ENCODE data around the gene WDR70.
"Not testable (repeated sequence)": the region's sequence is repeated elsewhere in the genome, so short reads cannot be mapped to it uniquely, and the experiment has no call there.

The WDR70 gene

DNA sequence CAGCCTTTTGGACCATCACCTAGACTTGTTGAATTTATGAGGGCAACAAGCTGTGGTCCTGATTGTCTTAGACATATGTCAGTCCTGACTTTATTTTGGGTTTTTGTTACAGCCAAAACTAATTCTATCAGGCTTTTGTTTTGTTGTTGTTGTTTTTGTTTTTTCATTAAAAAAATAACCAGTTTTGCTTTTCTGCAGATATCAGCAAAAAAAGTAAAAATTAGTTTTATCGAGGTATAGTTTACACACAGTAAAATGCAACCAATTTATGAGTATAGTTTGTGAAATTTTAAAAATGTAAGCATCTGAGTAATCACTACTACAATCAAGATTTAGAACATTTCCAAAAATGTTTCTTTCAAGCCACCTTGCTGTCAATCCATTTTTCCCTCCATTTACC is 48.9 kb downstream of the WDR70 start:
- Histone ChIP-seq H3K9ac (ENCODE audit: low read depth, low read length) (no peak overlapping the region), H3K36me3 (ENCODE audit: insufficient read depth, low read length) (no peaks in the 10 kb centered on the region), H3K9me3 (ENCODE audit: control insufficient read depth, insufficient read depth, low read length) (no peaks in the 10 kb centered on the region), H3K4me1 (ENCODE audit: insufficient read depth, low read length) (no peaks in the 10 kb centered on the region)

DNA sequence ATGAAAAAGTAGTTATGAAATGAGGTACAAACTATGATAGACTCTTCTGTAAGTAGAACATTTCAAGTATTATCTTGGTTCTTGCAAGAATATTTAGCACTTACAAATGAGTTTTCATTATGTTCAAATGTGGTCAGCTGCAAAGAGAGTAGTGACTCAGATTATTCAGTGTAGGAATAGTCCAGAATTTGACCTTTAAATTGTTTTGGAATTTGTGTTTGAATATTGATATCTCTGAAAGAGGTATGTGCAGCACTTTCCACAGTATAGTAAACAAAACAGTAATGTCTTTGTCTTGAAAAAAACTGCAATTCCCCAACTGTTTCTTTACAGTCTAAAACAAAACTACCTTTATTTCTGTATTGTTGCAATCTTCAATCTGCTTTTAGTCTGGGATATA is 56.1 kb downstream of the WDR70 start:
- Histone ChIP-seq H3K9me3 (ENCODE audit: control insufficient read depth, insufficient read depth, low read length) (no peaks in the 10 kb centered on the region), H3K9ac (ENCODE audit: low read depth, low read length) (no peak overlapping the region), H3K36me3 (ENCODE audit: insufficient read depth, low read length) (no peaks in the 10 kb centered on the region), H3K4me1 (ENCODE audit: insufficient read depth, low read length) (no peaks in the 10 kb centered on the region)

DNA sequence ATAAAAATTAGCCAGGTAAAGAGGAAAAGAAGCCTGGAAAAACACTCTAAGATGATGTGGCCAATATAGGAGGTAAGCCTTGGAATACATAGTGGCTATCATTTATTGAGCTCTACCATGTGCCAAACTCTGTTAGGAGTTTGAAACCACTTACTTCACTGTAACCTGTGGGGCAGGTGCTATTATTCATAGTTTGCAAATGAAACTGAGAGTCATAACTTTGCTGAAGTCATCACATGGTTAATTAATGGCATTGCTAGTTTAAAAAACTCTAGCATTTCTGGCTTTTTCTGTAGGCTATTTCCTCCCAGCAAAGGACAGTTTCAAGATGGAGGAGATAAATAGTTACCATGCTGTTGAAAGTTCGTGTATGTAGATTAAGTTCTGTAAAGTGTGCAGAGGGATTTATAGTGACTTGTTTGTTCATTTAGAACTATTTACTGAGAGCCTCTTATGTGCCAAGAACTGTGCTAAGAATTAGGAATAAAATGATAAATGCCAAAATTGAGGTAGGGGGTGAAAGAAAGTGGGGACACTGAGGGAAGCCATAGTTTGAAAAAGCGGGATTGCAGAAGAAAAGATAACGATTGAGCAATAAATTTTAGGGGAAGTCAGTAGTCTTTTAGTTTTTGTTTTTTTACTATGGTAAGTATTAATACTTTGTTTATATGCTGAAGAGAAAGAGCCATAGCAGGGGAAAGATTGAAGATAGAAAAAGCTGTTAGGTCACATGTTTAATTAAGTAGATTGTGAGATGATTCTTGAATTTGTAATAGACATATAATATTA is 57.2 kb downstream of the WDR70 start:
- H3K9me3 ChIP-seq (ENCODE audit: control insufficient read depth, insufficient read depth, low read length) = no peaks in the 10 kb centered on the region
- H3K9ac ChIP-seq (ENCODE audit: low read depth, low read length) = no peak overlapping the region
- no peaks in the 10 kb centered on the region for H3K36me3 ChIP-seq (ENCODE audit: insufficient read depth, low read length)
- H3K4me1 ChIP-seq (ENCODE audit: insufficient read depth, low read length) = no peaks in the 10 kb centered on the region

DNA sequence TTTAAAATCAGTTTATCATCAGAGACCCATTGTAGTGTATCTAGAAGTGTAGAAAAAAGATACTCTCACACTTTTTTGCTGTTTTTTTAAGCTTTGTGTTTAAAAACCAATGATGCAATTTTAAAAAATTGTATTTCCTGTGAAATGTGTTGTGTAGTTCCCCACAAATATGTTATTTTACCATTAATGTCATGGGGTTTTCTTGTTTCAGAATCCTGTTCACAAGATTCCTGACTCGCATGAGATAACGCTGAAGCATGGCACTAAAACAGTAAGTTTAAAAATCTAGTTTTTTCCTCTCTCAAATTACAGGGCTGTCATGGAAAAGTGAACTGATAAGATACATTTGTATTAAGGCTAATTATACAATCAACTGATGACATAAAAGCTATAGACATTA is 58.6 kb downstream of the WDR70 start:
- Histone ChIP-seq H3K9ac (ENCODE audit: low read depth, low read length) (no peak overlapping the region), H3K4me1 (ENCODE audit: insufficient read depth, low read length) (no peaks in the 10 kb centered on the region), H3K9me3 (ENCODE audit: control insufficient read depth, insufficient read depth, low read length) (no peaks in the 10 kb centered on the region), H3K36me3 (ENCODE audit: insufficient read depth, low read length) (no peaks in the 10 kb centered on the region)

DNA sequence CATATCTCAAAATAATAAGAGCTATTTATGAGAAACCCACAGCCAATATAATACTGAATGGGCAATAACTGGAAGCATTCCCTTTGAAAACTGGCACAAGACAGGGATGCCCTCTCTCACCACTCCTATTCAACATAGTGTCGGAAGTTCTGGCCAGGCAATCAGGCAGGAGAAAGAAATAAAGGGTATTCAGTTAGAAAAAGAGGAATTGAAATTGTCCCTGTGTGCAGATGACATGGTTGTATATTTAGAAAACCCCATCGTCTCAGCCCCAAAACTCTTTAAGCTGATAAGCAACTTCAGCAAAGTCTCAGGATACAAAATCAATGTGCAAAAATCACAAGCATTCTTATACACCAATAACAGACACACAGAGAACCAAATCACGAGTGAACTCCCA is 66.7 kb downstream of the WDR70 start:
- not testable (repeated sequence) for H3K9ac ChIP-seq (ENCODE audit: low read depth, low read length); H3K4me1 ChIP-seq (ENCODE audit: insufficient read depth, low read length)

DNA sequence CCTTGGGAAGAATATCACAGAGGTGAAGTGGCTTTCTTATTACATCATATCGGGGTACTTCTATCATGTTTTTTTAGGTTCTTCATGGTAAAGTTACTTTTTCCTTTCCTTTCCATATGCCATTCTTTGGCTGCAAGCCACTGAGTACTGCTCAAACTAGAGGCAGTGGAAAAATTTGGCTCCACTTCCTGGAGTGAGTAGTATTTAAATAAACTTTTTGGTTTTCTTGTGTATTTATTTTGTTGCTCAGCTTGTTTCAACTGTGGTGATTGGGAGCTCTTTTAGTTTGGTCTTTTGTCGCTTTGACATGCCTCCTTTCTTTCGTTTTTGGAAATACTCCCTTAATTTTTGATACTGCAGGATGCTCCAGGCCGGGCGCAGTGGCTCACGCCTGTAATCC is 69.8 kb downstream of the WDR70 start:
- no peak overlapping the region for H3K9ac ChIP-seq (ENCODE audit: low read depth, low read length)
- H3K9me3 ChIP-seq (ENCODE audit: control insufficient read depth, insufficient read depth, low read length) = no peaks in the 10 kb centered on the region; the same call in 1 of the 2 replicates
- H3K4me1 ChIP-seq (ENCODE audit: insufficient read depth, low read length) = no peaks in the 10 kb centered on the region
- H3K36me3 ChIP-seq (ENCODE audit: insufficient read depth, low read length) = no peaks in the 10 kb centered on the region

More for the DNA sequence above, 66.7 kb downstream of the WDR70 start:
- H3K9me3 ChIP-seq (ENCODE audit: control insufficient read depth, insufficient read depth, low read length); H3K36me3 ChIP-seq (ENCODE audit: insufficient read depth, low read length): not testable (repeated sequence)

DNA sequence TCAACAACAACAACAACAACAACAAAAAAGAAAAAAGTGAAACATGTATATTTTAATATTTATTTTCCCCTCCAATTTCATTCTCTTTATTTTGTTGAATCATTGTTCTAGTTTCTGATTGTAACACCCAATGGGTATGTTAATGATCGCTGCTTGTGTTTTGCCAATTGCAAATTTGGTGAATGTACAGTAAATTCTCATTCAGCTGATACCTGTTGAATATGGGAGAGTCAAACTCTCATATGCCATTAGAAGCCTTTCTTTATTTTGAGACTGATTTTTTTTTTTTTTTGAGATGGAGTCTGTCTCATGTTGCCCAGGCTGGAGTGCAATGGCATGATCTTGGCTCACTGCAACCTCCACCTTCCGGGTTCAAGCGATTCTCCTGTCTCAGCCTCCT is 72.9 kb downstream of the WDR70 start:
- H3K4me1 ChIP-seq (ENCODE audit: insufficient read depth, low read length); H3K9ac ChIP-seq (ENCODE audit: low read depth, low read length); H3K9me3 ChIP-seq (ENCODE audit: control insufficient read depth, insufficient read depth, low read length); H3K36me3 ChIP-seq (ENCODE audit: insufficient read depth, low read length): not testable (repeated sequence)

DNA sequence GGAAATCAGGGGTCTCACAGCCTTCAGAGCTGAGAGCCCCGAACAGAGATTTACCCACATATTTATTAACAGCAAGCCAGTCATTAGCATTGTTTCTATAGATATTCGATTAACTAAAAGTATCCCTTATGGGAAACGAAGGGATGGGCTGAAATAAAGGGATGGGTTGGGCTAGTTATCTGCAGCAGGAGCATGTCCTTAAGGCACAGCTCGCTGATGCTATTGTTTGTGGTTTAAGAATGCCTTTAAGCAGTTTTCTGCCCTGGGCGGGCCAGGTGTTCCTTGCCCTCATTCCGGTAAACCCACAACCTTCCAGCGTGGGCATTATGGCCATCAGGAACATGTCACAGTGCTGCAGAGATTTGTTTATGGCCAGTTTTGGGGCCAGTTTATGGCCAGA is 74.1 kb downstream of the WDR70 start:
- H3K36me3 ChIP-seq (ENCODE audit: insufficient read depth, low read length); H3K9me3 ChIP-seq (ENCODE audit: control insufficient read depth, insufficient read depth, low read length); H3K4me1 ChIP-seq (ENCODE audit: insufficient read depth, low read length); H3K9ac ChIP-seq (ENCODE audit: low read depth, low read length): not testable (repeated sequence)

DNA sequence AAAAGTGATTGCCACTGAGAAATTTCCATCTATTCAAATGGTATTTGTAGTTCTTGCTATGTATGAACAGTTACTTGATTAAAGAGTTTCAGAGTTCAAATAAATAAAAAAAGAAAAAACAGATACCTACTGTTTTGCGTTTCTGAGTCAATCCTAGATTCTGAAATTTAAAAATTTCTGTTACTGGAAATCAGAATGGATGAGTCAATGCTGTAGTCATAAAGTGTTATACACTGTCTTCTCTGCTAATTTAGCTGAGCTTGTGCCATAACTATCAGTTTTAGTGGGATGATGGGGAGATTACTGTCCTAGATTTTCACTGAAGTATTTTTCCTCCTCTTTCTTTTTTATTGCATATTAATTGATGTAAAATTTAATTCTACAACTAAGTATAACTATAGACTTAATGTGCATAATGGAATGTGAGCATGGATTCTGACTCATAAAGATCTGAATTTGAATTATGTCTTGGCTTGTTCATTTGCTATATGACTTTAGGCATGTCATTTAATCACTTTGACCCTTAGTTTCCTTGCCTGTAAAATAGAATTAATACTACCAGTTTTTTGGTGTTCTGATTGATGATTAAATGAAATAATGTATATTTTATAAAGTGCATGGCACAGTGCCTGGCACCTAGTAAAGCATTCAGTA is 75.4 kb downstream of the WDR70 start:
- not testable (repeated sequence) for H3K36me3 ChIP-seq (ENCODE audit: insufficient read depth, low read length); H3K9ac ChIP-seq (ENCODE audit: low read depth, low read length)

DNA sequence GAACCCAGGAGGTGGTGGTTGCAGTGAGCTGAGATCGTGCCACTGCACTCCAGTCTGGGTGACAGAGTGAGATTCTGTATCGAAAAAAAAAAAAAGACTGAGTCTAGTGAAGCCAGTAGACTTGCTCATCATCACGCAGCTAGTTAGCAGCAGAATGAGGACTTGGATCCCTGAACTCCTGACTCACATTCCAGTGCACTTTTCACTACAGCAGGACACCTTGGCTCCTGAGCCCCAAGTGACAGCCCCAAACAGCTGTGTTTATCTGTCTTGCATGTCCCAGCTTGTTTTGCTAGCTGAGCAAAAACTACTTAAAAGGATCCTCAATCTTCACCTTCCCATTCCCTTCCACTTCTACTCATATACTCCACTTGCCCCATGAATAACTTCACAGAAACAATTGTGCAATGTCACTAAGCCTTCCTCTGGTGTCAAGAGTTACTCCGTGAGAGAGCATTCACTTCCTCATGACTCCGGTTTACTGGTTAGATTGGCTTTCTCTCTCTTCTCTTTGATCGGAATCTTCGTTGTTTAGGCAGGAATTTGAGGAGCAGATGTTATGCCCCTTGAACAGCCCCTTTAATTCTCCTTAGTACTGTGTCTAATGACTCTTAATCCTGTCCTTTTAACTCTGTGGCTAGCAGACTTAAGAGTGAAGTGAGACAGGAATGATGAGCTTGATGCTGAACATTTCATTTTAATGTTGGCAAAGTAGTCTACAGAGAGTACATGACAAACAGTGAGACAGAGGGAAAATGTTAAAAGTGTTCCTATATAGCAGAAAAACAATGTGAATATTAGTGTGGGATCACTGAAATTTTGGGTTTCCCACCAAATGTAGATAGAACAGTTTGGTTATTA is 84.3 kb downstream of the WDR70 start:
- H3K4me1 ChIP-seq (ENCODE audit: insufficient read depth, low read length); H3K36me3 ChIP-seq (ENCODE audit: insufficient read depth, low read length); H3K9me3 ChIP-seq (ENCODE audit: control insufficient read depth, insufficient read depth, low read length); H3K9ac ChIP-seq (ENCODE audit: low read depth, low read length): not testable (repeated sequence)

More for the DNA sequence above, 75.4 kb downstream of the WDR70 start:
- not testable (repeated sequence) for H3K9me3 ChIP-seq (ENCODE audit: control insufficient read depth, insufficient read depth, low read length); H3K4me1 ChIP-seq (ENCODE audit: insufficient read depth, low read length)

DNA sequence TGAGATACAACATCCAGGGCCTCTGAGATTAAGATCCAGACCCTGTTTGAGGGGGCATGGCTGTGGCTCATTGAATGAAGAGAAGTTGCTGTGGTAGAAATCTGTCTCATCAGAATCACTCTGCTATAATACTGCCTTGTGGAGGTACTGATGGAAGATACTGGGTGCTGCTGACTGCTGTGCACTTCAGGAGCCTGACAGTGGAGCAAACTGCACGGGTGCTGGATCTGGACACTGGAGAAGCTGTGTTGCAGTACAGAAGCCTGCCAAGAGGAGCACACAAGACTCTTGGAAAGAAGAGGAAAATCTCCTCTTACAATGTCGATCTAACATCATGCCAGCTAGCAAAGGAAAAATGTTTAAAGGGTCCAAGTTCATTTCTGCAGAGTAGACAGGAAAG is 85.5 kb downstream of the WDR70 start:
- H3K36me3 ChIP-seq (ENCODE audit: insufficient read depth, low read length); H3K9ac ChIP-seq (ENCODE audit: low read depth, low read length); H3K9me3 ChIP-seq (ENCODE audit: control insufficient read depth, insufficient read depth, low read length); H3K4me1 ChIP-seq (ENCODE audit: insufficient read depth, low read length): not testable (repeated sequence)

DNA sequence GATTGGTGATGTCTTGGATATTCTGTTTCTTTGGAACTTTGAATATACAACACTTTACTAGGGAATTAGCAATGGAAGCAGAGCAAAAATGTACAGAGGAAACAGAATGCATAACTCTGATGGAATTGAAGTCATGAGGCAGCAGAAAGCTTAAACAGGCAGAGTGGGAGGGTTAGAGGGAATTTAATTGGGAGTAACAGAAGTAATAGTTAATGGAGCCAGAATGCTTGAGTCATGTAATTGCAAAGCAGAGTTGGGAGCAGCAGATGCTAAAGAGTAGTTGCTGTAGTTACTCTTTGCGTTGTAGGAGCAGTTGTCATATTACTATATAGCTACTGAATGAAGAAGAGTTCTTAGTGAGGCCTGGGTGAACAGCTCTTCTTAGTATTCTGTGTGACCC is 90.3 kb downstream of the WDR70 start:
- H3K4me1 ChIP-seq (ENCODE audit: insufficient read depth, low read length); H3K36me3 ChIP-seq (ENCODE audit: insufficient read depth, low read length); H3K9ac ChIP-seq (ENCODE audit: low read depth, low read length): not testable (repeated sequence)
- peaks cover 12% of the 10 kb centered on the region; the same call in 1 of the 2 replicates for H3K9me3 ChIP-seq (ENCODE audit: control insufficient read depth, insufficient read depth, low read length)

DNA sequence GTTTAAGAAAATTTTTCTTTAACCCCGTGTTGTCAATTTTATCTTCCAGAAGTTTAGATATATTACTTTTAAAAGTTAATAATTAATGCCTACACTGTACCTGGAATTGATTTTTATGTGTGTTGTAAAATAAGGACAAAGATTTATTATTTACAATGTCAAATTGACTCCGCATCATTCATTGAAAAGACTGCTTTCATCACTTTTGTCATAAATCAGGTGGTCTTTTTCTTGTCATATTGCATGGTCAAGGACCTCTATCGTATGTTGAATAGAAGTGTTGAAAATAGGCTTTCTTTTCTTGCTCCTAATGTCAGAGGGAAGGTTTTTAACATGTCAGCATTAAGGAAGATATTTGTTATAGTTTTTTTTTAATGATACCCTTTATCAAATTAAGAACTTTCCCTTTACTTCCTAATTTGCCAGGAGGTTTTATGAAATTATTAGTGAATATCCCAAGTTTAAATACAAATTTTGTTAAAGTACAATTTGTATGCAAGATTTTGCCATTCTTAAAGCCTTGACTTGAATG is 92.6 kb downstream of the WDR70 start:
- Histone ChIP-seq H3K36me3 (ENCODE audit: insufficient read depth, low read length) (no peaks in the 10 kb centered on the region), H3K9me3 (ENCODE audit: control insufficient read depth, insufficient read depth, low read length) (peaks cover 12% of the 10 kb centered on the region; the same call in 1 of the 2 replicates), H3K9ac (ENCODE audit: low read depth, low read length) (no peak overlapping the region), H3K4me1 (ENCODE audit: insufficient read depth, low read length) (no peaks in the 10 kb centered on the region)

DNA sequence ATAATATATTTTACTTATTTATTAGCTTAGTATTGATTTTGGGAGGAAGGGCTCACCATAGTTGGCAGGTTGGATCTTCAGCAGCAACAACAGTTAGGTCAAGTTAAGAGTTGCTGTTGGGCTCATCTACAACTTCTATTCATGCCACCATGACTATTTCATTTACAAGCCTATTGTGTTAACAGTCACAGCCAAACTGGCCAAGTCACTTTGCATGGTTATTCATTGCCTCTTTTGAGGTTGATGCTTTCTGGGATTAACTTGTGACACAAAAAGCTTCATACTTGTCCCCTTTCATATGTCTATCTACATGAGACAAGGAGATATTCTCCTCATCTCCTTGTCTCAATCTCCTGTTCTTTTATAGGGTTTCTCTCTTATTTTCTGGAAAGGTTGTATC is 98.3 kb downstream of the WDR70 start:
- H3K4me1 ChIP-seq (ENCODE audit: insufficient read depth, low read length) = no peaks in the 10 kb centered on the region
- H3K9me3 ChIP-seq (ENCODE audit: control insufficient read depth, insufficient read depth, low read length) = peaks cover 12% of the 10 kb centered on the region; the same call in 1 of the 2 replicates
- H3K9ac ChIP-seq (ENCODE audit: low read depth, low read length) = no peak overlapping the region
- H3K36me3 ChIP-seq (ENCODE audit: insufficient read depth, low read length) = no peaks in the 10 kb centered on the region; the same call in 1 of the 2 replicates
